Inflammatory macrophage treated with lipopolysaccharide for 4 hours (primary cell): ENCODE measurements around the gene PRG2.
"Not testable (repeated sequence)": the region's sequence is repeated elsewhere in the genome, so short reads cannot be mapped to it uniquely, and the experiment has no call there.

Experiments
- DNase-seq: peaks from one replicate; pipeline ENCODE4 v3.0.0-alpha.2; 2020

PRG2 gene

GRCh38 chr11:57364851-57365660, 25.4 kb downstream of the PRG2 start:
- no peak for DNase-seq

GRCh38 chr11:57363131-57364080, 27.0 kb downstream of the PRG2 start:
- no peak for DNase-seq

- DNase-seq, result no peak
Observed at GRCh38 chr11:57361926-57362325, 28.5 kb downstream of the PRG2 start.

GRCh38 chr11:57361420-57361819, 29.0 kb downstream of the PRG2 start:
- DNase-seq, result not testable (repeated sequence)

GRCh38 chr11:57360991-57361390, 29.5 kb downstream of the PRG2 start:
- DNase-seq, result no peak

- DNase-seq, result no peak
Observed at GRCh38 chr11:57359896-57360690, 30.4 kb downstream of the PRG2 start.

- no peak for DNase-seq
Observed at GRCh38 chr11:57359396-57359795, 31.1 kb downstream of the PRG2 start.

GRCh38 chr11:57358991-57359390, 31.5 kb downstream of the PRG2 start:
- DNase-seq, result no peak

- DNase-seq, result peak; percentile 24
Observed at GRCh38 chr11:57358543-57358961, 31.9 kb downstream of the PRG2 start.

GRCh38 chr11:57357856-57358255, 32.6 kb downstream of the PRG2 start:
- DNase-seq, result peak; percentile 21

- DNase-seq, result no peak
Observed at GRCh38 chr11:57357310-57357709, 33.1 kb downstream of the PRG2 start.

GRCh38 chr11:57356268-57356667, 34.2 kb downstream of the PRG2 start:
- peak; percentile 70 for DNase-seq

- DNase-seq, result peak; percentile 62
Observed at GRCh38 chr11:57354699-57355098, 35.8 kb downstream of the PRG2 start.

GRCh38 chr11:57353852-57354251, 36.6 kb downstream of the PRG2 start:
- peak; percentile 58 for DNase-seq

- no peak for DNase-seq
Observed at GRCh38 chr11:57353446-57353845, 37.0 kb downstream of the PRG2 start.

GRCh38 chr11:57353036-57353435, 37.4 kb downstream of the PRG2 start:
- no peak for DNase-seq

GRCh38 chr11:57349491-57350274, 40.8 kb downstream of the PRG2 start:
- peak; percentile 48 for DNase-seq

- DNase-seq, result no peak
Observed at GRCh38 chr11:57348636-57349313, 41.7 kb downstream of the PRG2 start.

- no peak for DNase-seq
Observed at GRCh38 chr11:57348052-57348451, 42.4 kb downstream of the PRG2 start.

- no peak for DNase-seq
Observed at GRCh38 chr11:57347336-57347735, 43.1 kb downstream of the PRG2 start.

- peak; percentile 69 for DNase-seq
Observed at GRCh38 chr11:57345555-57346211, 44.8 kb downstream of the PRG2 start.
